BE2C (cell line): ENCODE data around the gene GTF2A1.
A peak's percentile ranks its signal among the peaks of the same experiment; 100 is the strongest.

Source experiments
- DNase-seq: peaks from one replicate; pipeline ENCODE4 v3.0.0-alpha.2; 2020
- H3K27me3 ChIP-seq: fragments of 250-450 bp; sonication (Bioruptor Pico); 2 replicates; pipeline ENCODE4 v1.5.1; 2020; ENCODE audit warnings: mild to moderate bottlenecking
- H3K36me3 ChIP-seq: fragments of 250-450 bp; sonication (Bioruptor Pico); 2 replicates; pipeline ENCODE4 v1.5.1; 2020; ENCODE audit warnings: mild to moderate bottlenecking
- H3K4me1 ChIP-seq: fragments of 250-450 bp; sonication (Bioruptor Pico); 2 replicates; pipeline ENCODE4 v1.5.1; 2020
- H3K4me3 ChIP-seq: 2 replicates; pipeline ENCODE4 v1.5.1; 2011; ENCODE audit warnings: low read depth, low read length
- H3K9me3 ChIP-seq: fragments of 250-450 bp; sonication (Bioruptor Pico); 2 replicates; pipeline ENCODE4 v1.5.1; 2020
- TF ChIP-seq, protein P1 (sequence below): IDR thresholded peaks from 2 replicates; pipeline ENCODE4 v1.5.1; 2012; ENCODE audit warnings: mild to moderate bottlenecking, low read depth, low read length

GTF2A1 gene

DNA sequence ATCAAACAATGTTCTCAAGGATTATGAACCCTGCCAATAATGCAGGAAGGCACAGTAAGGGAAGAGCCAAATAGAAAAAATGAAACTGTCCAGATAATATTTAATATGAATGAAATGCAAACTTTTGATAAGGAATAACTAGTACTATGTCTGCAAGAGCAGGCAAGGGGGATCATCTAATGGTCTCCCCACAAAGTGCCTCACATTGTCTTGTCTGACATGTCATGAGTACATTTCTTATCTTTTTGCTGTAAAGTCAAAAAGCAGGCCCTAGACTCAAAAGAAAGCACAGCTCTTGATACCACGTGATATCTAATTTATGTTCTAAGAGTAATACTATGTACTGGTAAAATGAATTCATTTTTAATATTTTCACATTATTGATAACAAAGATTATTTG is 43.9 kb upstream of the GTF2A1 start:
- Histone ChIP-seq H3K4me3 (no peak overlapping the region), H3K4me1 (no peaks in the 10 kb centered on the region), H3K27me3 (no peaks in the 10 kb centered on the region), H3K36me3 (peaks cover 9% of the 10 kb centered on the region), H3K9me3 (no peaks in the 10 kb centered on the region)
- DNase-seq, result no peak
- TF ChIP-seq, protein P1, sequence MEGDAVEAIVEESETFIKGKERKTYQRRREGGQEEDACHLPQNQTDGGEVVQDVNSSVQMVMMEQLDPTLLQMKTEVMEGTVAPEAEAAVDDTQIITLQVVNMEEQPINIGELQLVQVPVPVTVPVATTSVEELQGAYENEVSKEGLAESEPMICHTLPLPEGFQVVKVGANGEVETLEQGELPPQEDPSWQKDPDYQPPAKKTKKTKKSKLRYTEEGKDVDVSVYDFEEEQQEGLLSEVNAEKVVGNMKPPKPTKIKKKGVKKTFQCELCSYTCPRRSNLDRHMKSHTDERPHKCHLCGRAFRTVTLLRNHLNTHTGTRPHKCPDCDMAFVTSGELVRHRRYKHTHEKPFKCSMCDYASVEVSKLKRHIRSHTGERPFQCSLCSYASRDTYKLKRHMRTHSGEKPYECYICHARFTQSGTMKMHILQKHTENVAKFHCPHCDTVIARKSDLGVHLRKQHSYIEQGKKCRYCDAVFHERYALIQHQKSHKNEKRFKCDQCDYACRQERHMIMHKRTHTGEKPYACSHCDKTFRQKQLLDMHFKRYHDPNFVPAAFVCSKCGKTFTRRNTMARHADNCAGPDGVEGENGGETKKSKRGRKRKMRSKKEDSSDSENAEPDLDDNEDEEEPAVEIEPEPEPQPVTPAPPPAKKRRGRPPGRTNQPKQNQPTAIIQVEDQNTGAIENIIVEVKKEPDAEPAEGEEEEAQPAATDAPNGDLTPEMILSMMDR, result no peak

DNA sequence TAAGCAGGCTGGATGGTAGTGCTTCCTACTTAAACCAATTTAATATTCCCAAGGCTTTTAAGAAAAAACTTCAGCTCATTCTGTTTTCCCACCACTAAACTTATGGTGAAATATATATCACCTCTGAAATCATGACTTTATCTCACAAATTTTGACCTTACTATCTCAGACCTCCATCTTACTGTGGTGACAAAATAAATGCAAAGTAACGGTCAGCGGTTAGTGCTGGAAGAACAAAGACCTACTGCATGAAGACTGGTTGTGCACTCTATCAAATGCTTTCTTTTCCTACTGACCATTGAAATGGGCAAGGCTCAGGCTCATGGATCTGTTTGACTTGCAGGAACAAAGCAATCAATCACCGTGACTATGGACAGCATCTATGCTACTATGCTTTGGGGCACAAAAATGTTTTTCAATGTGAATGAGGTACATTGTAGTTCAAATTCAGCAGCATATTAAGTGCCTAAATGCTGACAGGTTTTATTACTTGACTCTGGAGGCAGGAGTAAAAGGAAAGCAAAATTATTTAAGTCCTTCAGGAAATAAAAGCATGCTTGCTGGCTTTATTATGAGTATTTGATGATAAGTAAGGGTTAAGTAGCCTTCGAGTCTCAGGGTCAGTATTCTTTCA is 43.1 kb upstream of the GTF2A1 start:
- DNase-seq, result no peak
- H3K9me3 ChIP-seq, result no peaks in the 10 kb centered on the region
- no peaks in the 10 kb centered on the region for H3K4me1 ChIP-seq
- H3K4me3 ChIP-seq, result no peak overlapping the region
- H3K36me3 ChIP-seq, result peaks cover 9% of the 10 kb centered on the region
- H3K27me3 ChIP-seq, result no peaks in the 10 kb centered on the region
- TF ChIP-seq, protein P1, result no peak

DNA sequence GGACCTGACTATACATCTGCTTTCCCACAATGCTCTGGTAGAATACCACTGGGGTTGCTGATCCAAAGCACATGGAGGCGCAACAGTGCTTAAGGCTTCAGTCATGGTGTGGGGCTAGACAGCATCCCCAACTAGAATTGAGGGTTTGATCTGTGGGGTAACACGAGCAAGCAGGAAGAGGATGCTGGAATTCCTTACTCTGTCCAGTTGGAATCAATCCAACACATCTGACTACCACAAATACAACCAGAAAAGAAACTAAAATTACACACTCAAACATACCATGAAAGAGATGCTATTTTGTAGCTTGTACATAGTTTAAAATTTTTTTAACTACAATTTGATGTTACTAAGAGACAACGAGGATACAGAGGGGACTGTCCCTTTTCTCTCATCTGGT is 40.4 kb upstream of the GTF2A1 start:
- DNase-seq, result no peak
- Histone ChIP-seq H3K4me3 (no peak overlapping the region), H3K36me3 (peaks cover 6% of the 10 kb centered on the region), H3K4me1 (no peaks in the 10 kb centered on the region), H3K9me3 (no peaks in the 10 kb centered on the region), H3K27me3 (no peaks in the 10 kb centered on the region)
- TF ChIP-seq, protein P1, result no peak

DNA sequence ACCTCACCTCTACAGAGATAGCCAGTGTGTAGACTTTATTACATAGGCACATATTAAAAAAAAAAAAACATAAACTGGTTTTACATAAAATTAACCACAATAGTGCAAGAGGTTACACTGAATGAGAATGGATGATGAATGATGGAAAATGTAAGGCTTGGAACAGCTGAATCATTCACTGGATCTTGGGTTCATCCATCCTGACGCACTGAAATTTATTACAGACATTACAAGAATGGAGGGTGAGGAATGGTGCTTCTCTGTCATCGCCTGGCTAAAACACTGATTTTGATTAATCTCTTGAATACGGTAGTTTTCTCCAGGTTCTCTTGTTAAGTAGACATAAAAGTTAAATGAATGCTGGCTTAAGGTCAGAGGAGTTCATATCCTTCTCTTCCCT is 40.0 kb upstream of the GTF2A1 start:
- no peaks in the 10 kb centered on the region for H3K27me3 ChIP-seq
- H3K36me3 ChIP-seq, result peaks cover 9% of the 10 kb centered on the region
- no peak for DNase-seq
- no peaks in the 10 kb centered on the region for H3K9me3 ChIP-seq
- no peak overlapping the region for H3K4me3 ChIP-seq
- TF ChIP-seq, protein P1, result no peak
- no peaks in the 10 kb centered on the region; the same call in 1 of the 2 replicates for H3K4me1 ChIP-seq

DNA sequence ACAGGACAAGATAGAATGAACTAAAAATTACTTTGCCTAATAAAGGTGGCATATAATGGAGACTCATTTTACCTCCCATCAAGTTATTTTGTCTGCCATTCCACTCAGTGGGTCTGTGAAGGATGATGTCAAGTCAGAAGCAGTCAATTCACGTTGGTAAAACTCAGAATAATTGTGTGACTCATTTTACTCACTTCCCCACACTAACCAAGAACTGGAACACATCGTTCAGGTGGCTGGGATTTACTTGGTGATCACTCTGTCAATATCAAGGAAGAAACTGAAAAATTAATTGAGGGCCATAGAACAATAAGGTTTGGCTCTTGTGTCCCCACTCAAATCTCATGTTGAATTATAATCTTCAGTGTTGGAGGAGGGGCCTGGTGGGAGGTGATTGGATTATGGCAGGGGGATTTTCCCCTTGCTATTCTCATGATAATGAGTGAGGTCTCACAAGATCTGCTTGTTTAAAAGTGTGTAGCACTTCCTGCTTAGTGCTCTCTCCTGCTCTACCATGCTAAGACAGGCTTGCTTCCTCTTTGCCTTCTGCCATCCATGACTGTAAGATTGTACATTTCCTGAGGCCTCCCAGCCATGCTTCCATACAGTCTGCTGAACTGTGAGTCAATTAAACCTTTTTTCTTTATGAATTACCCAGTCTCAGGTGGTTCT is 35.7 kb upstream of the GTF2A1 start:
- Histone ChIP-seq H3K4me3 (no peak overlapping the region), H3K4me1 (no peaks in the 10 kb centered on the region; the same call in 1 of the 2 replicates), H3K36me3 (peaks cover 9% of the 10 kb centered on the region), H3K27me3 (no peaks in the 10 kb centered on the region), H3K9me3 (no peaks in the 10 kb centered on the region)
- DNase-seq, result no peak
- TF ChIP-seq, protein P1, result no peak

DNA sequence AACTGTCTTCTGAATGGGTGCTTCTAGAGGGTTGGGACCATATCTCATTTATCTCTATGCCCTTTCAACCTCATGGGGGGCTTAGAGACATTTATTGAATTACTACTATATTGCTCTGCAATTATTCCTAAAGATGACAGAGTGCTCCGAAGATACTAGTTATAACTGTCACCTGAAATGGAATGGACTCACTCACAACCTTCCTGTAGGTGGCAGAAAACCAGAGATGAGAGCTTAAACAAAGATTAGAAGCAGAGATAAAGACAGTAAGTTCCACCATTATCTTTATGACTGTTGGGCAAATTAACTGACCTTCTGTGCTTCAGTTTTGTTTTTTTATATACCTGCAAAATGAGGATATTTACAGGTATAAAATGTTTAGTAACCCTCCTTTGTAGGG is 31.5 kb upstream of the GTF2A1 start:
- H3K4me3 ChIP-seq, result no peak overlapping the region
- H3K27me3 ChIP-seq, result no peaks in the 10 kb centered on the region
- peaks cover 3% of the 10 kb centered on the region; the same call in 1 of the 2 replicates for H3K36me3 ChIP-seq
- DNase-seq, result no peak
- TF ChIP-seq, protein P1, result peak; percentile 37
- no peaks in the 10 kb centered on the region; the same call in 1 of the 2 replicates for H3K4me1 ChIP-seq
- H3K9me3 ChIP-seq, result no peaks in the 10 kb centered on the region
